Cardiac muscle cell (in vitro differentiated cells and primary cell): Measurements from ENCODE around the gene GFPT1. TPM values are rescaled to one million over a fixed set of nuclear protein-coding genes. Genes with fewer than 3 reads are reported as not detected.
"Not testable (repeated sequence)": the region's sequence is repeated elsewhere in the genome, so short reads cannot be mapped to it uniquely, and the experiment has no call there.

Experiments
- DNase-seq, 2 donors: peaks; one replicate each; pipeline versions ENCODE4 v3.0.0 to v3.0.0-alpha.2; 2010 to 2017; ENCODE audit warnings: low read depth in 1 of 2, low spot score in 1 of 2
- H3K27ac ChIP-seq: fragments of 200-600 bp; sonication (generic); 2 replicates; pipeline ENCODE4 v1.5.1; 2016
- H3K27me3 ChIP-seq: fragments of 200-600 bp; sonication (generic); 2 replicates; pipeline ENCODE4 v1.6.0; 2016; ENCODE audit warnings: control low read depth
- H3K36me3 ChIP-seq: fragments of 200-600 bp; sonication (generic); 2 replicates; pipeline ENCODE4 v1.5.1; 2016; ENCODE audit warnings: control low read depth
- H3K4me1 ChIP-seq: fragments of 200-600 bp; sonication (generic); 2 replicates; pipeline ENCODE4 v1.8.1; 2017; ENCODE audit warnings: low read depth, mild to moderate bottlenecking, mixed run types
- H3K4me3 ChIP-seq: fragments of 200-600 bp; sonication (generic); 2 replicates; pipeline ENCODE4 v1.5.1; 2016; ENCODE audit warnings: mild to moderate bottlenecking
- H3K9me3 ChIP-seq: fragments of 200-600 bp; sonication (generic); 2 replicates; pipeline ENCODE4 v1.5.1; 2017; ENCODE audit warnings: low read depth, mild to moderate bottlenecking, control low read depth
- polyA plus RNA-seq: library from polyadenylated mRNA; unstranded; fragments of >200 nt; fragmentation: Nextera tagmentation; extraction: Ambion mirVana; gene quantifications from 2 replicates; pipeline ENCODE4 v1.2.1, GENCODE V29; 2016
- total RNA-seq: library from RNA; depleted of rRNA; stranded (reverse); fragments of >200 nt; gene quantifications from 2 replicates; pipeline ENCODE4 v1.2.3, GENCODE V29; 2016
- TF ChIP-seq, protein P1 (sequence below): IDR thresholded peaks from 2 replicates; pipeline ENCODE4 v1.5.1; 2012; ENCODE audit warnings: low read depth, mild to moderate bottlenecking, low read length

Gene GFPT1
- total and polyA plus RNA-seq, 2 experiments from 2014 or later: 22.4 to 31.7 TPM

DNA sequence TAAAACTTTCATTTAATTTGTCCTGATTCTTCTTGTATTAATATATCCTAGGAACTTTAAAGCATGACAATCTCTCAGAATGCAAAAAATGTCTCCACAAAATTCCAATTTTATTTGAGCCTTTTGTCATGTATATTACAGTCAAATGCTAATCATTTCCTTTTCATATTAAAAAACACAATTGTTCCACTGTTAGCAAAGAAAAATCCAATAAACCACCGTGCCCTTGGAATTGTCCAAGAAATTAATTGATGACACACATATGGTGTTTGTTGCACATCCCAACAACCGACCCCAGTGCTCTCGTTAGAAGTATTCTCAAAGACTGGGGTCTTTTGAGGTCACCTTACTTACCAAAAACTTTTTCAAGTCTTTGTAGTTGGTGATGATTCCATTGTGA is 28.1 kb downstream of the GFPT1 start:
- TF ChIP-seq, protein P1, sequence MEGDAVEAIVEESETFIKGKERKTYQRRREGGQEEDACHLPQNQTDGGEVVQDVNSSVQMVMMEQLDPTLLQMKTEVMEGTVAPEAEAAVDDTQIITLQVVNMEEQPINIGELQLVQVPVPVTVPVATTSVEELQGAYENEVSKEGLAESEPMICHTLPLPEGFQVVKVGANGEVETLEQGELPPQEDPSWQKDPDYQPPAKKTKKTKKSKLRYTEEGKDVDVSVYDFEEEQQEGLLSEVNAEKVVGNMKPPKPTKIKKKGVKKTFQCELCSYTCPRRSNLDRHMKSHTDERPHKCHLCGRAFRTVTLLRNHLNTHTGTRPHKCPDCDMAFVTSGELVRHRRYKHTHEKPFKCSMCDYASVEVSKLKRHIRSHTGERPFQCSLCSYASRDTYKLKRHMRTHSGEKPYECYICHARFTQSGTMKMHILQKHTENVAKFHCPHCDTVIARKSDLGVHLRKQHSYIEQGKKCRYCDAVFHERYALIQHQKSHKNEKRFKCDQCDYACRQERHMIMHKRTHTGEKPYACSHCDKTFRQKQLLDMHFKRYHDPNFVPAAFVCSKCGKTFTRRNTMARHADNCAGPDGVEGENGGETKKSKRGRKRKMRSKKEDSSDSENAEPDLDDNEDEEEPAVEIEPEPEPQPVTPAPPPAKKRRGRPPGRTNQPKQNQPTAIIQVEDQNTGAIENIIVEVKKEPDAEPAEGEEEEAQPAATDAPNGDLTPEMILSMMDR: no peak
- no peaks in the 10 kb centered on the region for H3K27me3 ChIP-seq
- DNase-seq: no peak
- peaks cover 65% of the 10 kb centered on the region for H3K36me3 ChIP-seq
- no peak overlapping the region for H3K4me3 ChIP-seq
- no peaks in the 10 kb centered on the region for H3K4me1 ChIP-seq
- H3K27ac ChIP-seq: no peak overlapping the region
- no peaks in the 10 kb centered on the region for H3K9me3 ChIP-seq

DNA sequence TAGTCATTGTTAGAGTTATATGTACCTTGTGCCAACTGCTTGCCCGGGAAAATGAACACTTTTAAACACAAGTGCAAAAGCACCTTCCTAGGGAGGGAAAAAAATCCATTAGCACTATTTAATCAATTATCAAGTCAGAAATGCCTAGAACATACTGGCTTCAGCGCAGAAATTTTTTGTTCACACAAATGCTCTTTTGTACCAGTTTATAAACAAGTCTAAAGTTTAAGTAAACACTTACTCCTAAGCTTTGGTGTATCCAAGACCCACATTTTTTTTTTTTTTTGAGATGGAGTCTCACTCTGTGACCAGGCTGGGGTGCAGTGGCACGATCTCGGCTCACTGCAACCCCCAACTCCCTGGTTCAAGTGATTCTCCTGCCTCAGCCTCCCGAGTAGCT is 30.6 kb downstream of the GFPT1 start:
- H3K4me1 ChIP-seq: no peaks in the 10 kb centered on the region
- H3K27ac ChIP-seq: no peak overlapping the region
- TF ChIP-seq, protein P1: no peak
- no peak for DNase-seq
- H3K4me3 ChIP-seq: no peak overlapping the region
- no peaks in the 10 kb centered on the region for H3K27me3 ChIP-seq
- no peaks in the 10 kb centered on the region for H3K9me3 ChIP-seq
- peaks cover 58% of the 10 kb centered on the region for H3K36me3 ChIP-seq

DNA sequence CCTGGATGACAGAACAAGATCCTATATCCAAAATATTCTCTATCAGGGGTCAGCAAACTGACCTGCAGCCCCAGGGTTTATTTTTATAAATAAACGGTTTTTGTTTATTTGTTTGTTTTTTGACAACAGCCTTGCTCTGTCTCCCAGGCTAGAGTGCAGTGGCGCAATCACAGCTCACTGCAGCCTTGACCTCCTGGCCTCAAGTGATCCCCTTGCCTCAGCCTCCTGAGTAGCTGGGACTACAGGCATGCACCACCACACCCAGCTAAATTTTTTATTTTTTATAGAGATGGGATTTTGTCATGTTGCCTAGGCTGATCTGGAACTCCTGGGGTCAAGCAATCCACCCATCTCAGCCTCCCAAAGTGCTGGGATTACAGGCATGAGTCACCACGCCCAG is 32.1 kb downstream of the GFPT1 start:
- H3K36me3 ChIP-seq: peaks cover 51% of the 10 kb centered on the region
- H3K27ac ChIP-seq, DNase-seq, H3K4me3 ChIP-seq, H3K9me3 ChIP-seq, H3K4me1 ChIP-seq, H3K27me3 ChIP-seq: not testable (repeated sequence)

GRCh38 chr2:69353360-69353759 is 33.7 kb downstream of the GFPT1 start:
- no peak for DNase-seq
- Histone ChIP-seq H3K36me3 (peaks cover 50% of the 10 kb centered on the region), H3K27me3 (no peaks in the 10 kb centered on the region), H3K9me3 (no peaks in the 10 kb centered on the region), H3K27ac (no peak overlapping the region), H3K4me3 (no peak overlapping the region), H3K4me1 (no peaks in the 10 kb centered on the region)
- TF ChIP-seq, protein P1: no peak

DNA sequence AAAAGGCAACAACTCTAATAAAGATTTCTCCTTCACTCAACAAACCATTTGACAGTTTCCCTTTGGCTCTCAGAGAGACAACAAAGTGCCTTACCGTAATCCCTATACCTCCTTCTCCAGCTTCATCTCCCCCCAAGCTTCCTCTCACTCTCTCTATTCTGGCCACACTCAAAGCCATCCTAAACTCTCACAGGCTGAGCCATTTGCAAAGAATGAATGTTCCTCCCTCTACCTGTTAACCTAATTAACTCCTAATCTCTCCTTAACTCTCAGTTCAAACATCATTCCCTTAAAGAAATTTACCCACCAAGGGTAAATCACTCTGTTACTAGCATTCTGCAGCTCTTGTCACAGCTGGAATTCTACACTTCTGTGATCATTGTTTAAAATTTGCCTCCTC is 38.2 kb downstream of the GFPT1 start:
- TF ChIP-seq, protein P1: no peak
- no peaks in the 10 kb centered on the region for H3K9me3 ChIP-seq
- DNase-seq: no peak
- no peaks in the 10 kb centered on the region for H3K27me3 ChIP-seq
- peaks cover 51% of the 10 kb centered on the region for H3K36me3 ChIP-seq
- no peak overlapping the region for H3K4me3 ChIP-seq
- no peaks in the 10 kb centered on the region for H3K4me1 ChIP-seq
- H3K27ac ChIP-seq: no peak overlapping the region

GRCh38 chr2:69345434-69345833 is 41.6 kb downstream of the GFPT1 start:
- Histone ChIP-seq H3K4me1 (peaks cover 3% of the 10 kb centered on the region), H3K27me3 (no peaks in the 10 kb centered on the region), H3K9me3 (no peaks in the 10 kb centered on the region), H3K36me3 (peaks cover 63% of the 10 kb centered on the region), H3K27ac (no peak overlapping the region), H3K4me3 (no peak overlapping the region)
- TF ChIP-seq, protein P1: no peak
- DNase-seq: peak in 1 of 2 donors; percentile 40
